ENCODE measurements around the gene ABHD11.

GRCh38 chr7:73716318-73716890 lies 22.2 kb downstream of the ABHD11 start:
- TF ChIP-seq CTCF (IDR thresholded peaks at IDR 0.05): no peak
- no peak for TF ChIP-seq EP300 (IDR thresholded peaks at IDR 0.05)

All from gastroesophageal sphincter (tissue), 3 donors.